ENCODE data around the gene SIGLEC1.

Gene SIGLEC1

GRCh38 chr20:3712279-3712873, at the start of gene SIGLEC1:
Gene SIGLEC1, minus strand, starts transcription at chr20:3712600. Its CDS starts 5,472 bp downstream, at chr20:3707128.
- in situ Hi-C loops (cut with MboI; ENCODE audit: low sequenced_read_pairs) = no loop called here

- in situ Hi-C loops (cut with MboI; ENCODE audit: low sequenced_read_pairs) = no loop called here
Observed at GRCh38 chr20:3760655-3761348, 48.4 kb upstream of the SIGLEC1 start.

GRCh38 chr20:3759884-3760283, 47.5 kb upstream of the SIGLEC1 start:
- in situ Hi-C loops (cut with MboI; ENCODE audit: low sequenced_read_pairs) = no loop called here

DNA sequence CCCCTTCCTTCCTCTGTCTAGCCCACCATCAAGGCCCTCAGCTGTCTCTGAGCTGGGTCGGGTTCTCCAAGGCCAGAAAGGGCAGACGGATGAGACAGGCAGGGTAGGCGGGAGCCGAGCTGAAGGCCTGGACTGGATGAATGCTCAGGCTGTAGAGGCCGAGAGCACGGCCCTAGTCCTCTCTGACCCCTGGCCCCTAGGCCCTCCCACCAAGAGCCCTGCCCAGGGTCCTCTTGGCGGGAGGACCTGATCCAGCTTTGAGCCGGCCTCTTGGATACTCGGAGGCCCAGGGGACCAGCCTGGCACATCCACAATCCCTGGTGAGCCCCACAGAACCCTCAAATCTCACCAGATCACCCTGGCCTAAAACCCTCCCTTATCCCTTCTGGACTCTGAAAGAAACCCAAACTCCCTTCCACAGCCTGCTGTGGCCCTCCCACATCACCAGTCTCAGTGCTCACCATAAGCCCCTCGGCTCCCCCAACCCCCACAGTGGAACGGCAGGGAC, 47.0 kb upstream of the SIGLEC1 start:
- in situ Hi-C loops (cut with MboI; ENCODE audit: low sequenced_read_pairs) = no loop called here

DNA sequence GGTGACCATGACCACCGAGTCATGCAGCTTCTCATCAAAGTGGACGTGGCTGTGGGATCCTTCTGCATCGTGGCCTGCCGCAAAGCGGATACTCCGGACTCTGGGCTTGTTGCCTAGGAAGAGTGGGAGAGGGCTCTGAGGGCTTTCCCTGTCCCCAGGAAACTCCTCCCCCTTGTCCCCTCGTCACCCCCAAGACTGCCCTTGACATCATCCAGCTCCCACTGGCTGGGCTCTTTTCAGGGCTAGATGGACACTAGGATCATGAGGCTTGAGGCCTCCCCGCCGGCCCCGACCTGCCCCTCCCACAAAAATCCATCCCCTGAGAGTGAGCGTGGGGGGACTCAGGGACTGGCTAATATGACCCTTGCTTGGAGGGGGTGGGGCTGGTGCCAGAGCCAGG, 46.2 kb upstream of the SIGLEC1 start:
- in situ Hi-C loops (cut with MboI; ENCODE audit: low sequenced_read_pairs) = no loop called here

GRCh38 chr20:3757268-3757667, 44.9 kb upstream of the SIGLEC1 start:
- in situ Hi-C loops (cut with MboI; ENCODE audit: low sequenced_read_pairs) = no loop called here

DNA sequence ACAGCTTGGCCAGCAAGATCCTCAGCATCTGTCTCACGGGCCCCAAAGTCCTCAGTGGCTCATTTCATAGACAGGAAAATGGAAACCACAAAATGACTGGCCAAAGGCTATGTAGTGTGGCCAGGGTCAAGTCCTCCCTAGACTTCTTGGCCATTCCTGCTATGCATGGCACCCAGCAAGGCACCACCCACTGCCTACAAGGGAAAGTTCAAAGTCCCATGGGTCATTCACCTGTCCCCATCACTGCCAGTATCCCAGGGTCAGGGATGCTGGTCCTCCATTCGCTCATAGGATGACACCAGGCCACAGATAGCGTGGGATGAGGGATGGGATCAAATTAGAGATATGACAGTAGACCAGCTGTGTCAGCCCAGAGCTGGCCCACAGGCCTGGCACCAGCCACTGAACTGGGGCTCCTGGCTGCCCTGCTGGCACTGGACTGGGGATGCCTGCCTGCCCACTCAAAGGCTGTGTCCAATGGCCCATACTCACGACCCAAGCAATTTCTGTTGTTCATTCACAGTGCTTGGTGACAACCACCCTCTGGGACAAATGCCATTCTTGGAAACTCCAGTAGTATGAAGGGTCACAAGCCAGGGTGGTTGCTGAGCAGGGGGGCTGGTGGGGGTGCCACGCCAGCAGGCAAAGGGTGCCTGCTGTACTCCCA, 43.5 kb upstream of the SIGLEC1 start:
- in situ Hi-C loops (cut with MboI; ENCODE audit: low sequenced_read_pairs) = no loop called here

GRCh38 chr20:3755269-3755668, 42.9 kb upstream of the SIGLEC1 start:
- in situ Hi-C loops (cut with MboI; ENCODE audit: low sequenced_read_pairs) = no loop called here

GRCh38 chr20:3754276-3754630, 41.9 kb upstream of the SIGLEC1 start:
- in situ Hi-C loops (cut with MboI; ENCODE audit: low sequenced_read_pairs) = no loop called here

- in situ Hi-C loops (cut with MboI; ENCODE audit: low sequenced_read_pairs) = no loop called here
Observed at GRCh38 chr20:3753501-3754275, 41.3 kb upstream of the SIGLEC1 start.

GRCh38 chr20:3753098-3753497, 40.7 kb upstream of the SIGLEC1 start:
- in situ Hi-C loops (cut with MboI; ENCODE audit: low sequenced_read_pairs) = no loop called here

DNA sequence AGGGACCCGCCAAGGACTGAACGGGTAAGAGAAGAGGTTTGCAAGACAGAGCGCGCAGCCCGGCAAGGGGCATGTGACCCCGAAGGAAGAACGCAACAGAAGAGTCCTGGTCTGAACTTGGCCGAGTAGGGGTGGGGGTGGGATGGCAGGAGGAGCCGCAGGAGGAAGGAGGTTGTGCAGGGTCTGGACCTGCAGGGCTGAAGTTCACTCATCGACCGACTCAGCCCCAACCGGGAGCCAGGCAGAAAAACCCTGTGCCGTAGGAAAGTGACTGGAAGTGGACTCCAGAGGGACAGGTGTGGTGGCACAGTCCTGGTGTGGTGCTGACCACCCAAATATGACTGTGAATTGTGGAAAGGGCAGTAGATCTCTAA, 40.0 kb upstream of the SIGLEC1 start:
- in situ Hi-C loops (cut with MboI; ENCODE audit: low sequenced_read_pairs) = no loop called here

DNA sequence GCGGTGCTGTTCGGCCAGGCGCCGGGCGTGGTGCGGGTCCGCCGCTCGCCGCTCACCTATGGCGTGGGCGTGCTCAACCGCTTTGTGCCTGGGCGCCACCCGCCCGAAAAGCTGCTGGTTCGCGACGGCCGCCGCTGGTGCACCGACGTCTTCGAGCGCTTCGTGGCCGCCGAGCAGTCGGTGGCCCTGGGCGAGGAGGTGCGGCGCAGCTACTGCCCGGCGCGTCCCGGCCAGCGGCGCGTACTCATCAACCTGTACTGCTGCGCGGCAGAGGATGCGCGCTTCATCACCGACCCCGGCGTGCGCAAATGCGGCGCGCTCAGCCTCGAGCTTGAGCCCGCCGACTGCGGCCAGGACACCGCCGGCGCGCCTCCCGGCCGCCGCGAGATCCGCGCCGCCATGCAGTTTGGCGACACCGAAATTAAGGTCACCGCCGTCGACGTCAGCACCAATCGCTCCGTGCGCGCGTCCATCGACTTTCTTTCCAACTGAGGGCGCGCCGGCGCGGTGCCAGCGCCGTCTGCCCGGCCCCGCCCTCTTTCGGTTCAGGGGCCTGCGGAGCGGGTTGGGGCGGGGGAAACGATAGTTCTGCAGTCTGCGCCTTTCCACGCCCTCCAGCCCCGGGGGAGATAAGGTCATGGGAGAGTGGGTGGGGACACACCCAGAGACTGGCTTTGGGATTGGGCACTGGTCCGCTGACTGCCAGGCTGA, 39.4 kb upstream of the SIGLEC1 start:
- in situ Hi-C loops (cut with MboI; ENCODE audit: low sequenced_read_pairs) = no loop called here

- in situ Hi-C loops (cut with MboI; ENCODE audit: low sequenced_read_pairs) = no loop called here
Observed at GRCh38 chr20:3751305-3751674, 38.9 kb upstream of the SIGLEC1 start.

DNA sequence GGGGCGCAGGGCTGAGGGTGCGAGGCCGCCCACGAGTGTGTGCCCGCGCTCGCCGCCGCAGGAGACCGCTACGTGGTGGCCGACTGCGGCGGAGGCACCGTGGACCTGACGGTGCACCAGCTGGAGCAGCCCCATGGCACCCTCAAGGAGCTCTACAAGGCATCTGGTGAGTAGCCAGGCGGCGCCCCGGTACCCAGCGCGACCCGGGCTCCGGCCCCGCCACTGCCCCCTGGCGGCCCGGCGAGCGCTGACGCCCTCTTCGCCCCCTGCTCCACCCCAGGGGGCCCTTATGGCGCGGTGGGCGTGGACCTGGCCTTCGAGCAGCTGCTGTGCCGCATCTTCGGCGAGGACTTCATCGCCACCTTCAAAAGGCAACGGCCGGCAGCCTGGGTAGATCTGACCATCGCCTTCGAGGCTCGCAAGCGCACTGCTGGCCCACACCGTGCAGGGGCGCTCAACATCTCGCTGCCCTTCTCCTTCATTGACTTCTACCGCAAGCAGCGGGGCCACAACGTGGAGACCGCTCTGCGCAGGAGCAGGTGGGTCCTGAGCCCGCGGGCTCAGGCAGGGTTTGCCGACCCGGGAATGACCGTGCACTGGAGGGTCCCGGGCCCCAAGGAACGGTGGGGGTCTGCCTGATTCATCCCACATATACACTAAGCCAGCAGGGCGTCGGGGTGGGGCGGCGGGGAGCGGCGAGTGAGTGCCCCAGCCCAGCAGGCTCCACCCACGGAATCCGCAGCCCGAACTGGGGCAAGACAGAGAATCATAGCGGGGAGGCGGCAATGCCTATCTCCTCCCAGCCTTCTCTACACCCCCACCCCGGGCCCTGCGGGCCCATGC, 37.5 kb upstream of the SIGLEC1 start:
- in situ Hi-C loops (cut with MboI; ENCODE audit: low sequenced_read_pairs) = no loop called here

GRCh38 chr20:3749087-3749688, 36.8 kb upstream of the SIGLEC1 start:
- in situ Hi-C loops (cut with MboI; ENCODE audit: low sequenced_read_pairs) = no loop called here

DNA sequence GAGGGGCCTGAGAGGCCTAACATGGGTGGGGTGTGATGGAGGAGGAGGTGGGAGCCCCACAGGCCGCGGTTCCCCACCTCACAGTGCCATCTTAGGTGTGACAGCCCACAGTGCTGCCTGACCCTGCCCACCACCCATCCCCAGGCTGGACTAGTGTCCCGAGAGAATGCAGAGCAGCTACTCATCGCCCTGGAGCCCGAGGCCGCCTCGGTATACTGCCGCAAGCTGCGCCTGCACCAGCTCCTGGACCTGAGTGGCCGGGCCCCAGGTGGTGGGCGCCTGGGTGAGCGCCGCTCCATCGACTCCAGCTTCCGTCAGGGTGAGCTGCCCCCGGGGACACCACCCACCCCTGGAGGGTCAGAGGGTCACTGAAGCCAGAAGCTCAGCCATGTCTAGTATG, 35.7 kb upstream of the SIGLEC1 start:
- in situ Hi-C loops (cut with MboI; ENCODE audit: low sequenced_read_pairs) = no loop called here

GRCh38 chr20:3747471-3747870, 35.1 kb upstream of the SIGLEC1 start:
- in situ Hi-C loops (cut with MboI; ENCODE audit: low sequenced_read_pairs) = no loop called here

- in situ Hi-C loops (cut with MboI; ENCODE audit: low sequenced_read_pairs) = no loop called here
Observed at GRCh38 chr20:3745686-3746173, 33.3 kb upstream of the SIGLEC1 start.
